Measurements from ENCODE around the gene HSD17B1.

HSD17B1 gene

DNA sequence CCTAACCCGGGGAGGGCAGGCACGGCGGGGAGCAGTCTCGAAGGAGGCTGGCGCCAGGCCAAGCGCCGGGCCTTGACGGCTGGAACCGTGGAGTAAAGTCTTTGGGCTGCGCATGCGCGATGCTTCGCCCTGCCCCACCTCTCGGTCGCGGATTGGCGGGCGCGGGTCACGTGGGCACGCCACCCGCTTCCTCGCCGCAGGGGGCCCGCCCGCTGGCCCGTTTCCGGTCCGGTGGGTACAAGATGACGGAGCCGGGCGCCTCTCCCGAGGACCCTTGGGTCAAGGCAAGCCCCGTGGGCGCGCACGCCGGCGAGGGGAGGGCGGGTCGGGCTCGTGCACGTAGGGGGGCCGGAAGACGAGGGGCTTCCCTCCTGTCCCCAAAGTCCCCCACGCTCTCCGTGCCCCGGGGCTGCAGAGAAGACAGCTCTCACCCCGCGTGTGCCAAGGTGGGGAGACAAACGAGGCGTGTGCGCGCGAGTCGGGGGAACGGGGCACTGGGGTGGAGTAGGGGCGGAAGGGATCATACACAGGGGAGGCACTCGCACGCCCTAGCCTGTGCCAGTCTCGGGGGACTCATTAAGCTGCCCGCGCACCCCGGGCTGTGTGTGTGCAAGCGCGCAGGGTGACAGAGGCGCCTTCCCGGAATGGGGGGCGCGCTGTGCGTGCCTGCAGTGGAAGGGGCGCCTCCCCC, 14.3 kb downstream of the HSD17B1 start, which contains the start of gene MLX:
Gene MLX (plus strand): TSS at position 218 of the 691 bp plus-strand sequence. CDS start 25 bp downstream, at position 243.
- peak; percentile 81 to 83 for DNase-seq (ENCODE audit: low read depth in 2 of 2)

DNA sequence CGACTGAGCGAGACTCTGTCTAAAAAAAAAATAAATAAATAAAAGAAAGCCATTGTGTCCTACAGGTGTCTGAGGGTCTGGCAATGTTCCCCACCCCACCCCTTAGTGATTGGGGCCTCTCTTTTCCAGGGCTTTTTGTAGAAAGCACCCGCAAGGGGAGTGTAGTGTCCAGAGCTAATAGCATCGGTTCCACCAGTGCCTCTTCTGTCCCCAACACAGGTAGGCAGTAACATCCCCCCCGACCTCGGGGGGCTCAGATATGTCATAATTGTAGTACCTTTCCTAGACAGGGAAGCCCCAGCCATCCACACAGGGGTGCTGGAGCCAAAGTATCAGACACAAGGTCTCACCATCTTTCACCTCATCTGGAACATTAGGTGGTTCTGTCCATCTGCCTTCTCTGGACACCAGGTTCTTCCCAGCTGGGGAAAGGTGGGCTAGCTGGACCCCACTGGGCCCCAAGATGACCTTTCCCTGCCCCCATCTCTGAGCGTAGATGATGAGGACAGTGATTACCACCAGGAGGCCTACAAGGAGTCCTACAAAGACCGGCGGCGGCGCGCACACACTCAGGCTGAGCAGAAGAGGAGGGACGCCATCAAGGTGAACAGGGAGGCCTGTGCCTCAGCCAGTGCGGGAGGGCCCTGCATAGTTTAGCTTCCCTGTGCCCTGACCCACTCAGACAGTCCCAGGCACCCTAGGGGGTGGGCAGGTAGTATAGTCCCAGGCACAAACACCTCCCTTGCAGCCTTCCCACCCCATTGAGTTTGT, 15.8 kb downstream of the HSD17B1 start:
- DNase-seq (ENCODE audit: low read depth in 2 of 2): no peak

DNA sequence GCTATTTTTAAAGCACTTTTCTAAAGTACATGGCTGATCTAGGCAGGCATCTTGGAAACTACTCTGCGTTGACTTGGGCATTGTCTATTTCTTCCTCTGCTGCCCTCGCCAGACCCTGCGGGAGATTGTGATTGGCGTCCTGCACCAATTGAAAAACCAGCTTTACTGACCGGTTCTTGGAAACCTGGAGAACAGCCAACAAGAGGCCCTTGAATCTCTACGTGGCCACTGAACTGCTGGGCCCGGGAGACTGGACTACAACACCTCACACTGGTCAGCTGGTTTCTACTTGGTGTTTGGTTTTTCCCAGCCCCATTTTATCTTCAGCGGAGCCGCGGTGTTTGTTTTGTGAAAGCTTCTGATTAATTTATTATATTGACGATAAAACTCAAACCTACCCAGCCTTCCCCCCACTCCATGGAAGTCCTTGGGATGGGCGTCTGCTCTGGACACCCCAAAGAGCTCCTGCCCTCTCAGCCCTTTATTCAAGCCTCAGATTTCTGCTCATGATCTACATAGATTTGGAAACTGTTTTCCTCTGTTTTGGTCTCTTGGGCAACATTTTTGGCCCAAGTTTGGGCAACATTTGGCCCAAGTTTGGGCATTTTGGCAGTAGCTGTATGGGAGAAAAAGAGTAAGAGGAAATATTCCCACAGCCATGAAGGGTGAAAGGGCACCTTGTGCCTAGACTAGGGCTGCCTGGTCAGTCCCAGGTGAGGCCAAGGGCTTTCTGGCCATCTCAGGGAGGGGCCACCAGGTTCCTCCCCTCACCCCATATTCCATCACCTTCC, 18.9 kb downstream of the HSD17B1 start:
- DNase-seq (ENCODE audit: low read depth in 2 of 2): no peak

DNA sequence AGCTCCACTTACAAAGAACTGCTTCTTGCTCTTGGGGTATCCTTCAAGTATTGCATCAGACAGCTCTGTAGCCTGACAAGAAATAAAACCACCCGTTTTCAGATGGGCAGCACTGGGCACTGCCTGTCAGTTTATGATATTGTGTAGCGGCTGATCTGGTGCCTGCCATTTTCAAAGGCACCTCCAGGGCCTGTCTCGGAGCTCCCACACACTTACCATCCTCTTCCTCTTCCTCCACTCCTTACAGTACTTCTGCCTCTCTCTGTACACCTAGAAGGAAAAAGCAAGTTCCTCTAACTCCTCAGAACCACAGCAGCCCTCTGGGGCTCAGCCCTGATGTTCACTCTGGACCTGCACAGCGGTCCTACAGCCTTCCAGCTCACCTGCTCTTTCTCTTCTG, 20.4 kb downstream of the HSD17B1 start:
- DNase-seq (ENCODE audit: low read depth in 2 of 2): no peak

DNA sequence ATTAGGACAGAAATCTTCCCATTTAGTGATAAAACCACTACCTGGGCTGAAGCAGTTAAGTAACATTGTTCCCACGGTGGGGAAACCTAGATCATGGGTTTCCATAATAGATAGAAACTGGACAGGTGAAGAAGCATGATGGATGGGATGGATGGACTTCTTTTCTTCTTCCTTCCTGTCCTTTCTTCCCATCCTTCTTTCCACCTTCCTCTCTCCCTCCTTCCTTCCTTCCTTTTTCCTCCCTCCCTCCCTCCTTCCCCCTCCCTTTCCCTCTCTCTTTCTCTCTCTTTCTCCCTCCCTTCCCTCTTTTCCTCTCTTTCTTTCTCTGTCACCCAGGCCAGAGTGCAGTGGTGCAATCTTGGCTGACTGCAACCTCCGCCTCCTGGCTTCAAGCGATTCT, 21.7 kb downstream of the HSD17B1 start:
- DNase-seq (ENCODE audit: low read depth in 2 of 2): no peak

DNA sequence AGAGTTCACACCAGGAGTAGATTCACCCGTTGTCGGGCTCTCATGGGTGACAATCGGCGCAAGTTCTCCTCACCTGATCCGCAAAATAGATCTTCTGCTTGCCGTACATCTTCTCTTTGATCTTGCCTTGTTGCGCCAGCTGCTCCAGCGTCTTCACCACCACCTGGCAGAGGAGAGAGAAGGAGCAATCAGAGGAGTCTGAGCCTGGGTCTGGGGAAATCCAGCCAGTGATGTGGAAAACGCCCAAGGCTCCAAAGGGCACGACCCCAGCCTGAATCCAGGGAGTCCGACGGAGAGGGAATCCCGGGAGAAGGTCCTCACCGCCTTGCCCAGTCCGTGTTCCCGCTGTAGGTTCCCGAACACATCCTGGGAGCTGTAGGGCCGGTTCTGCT, 24.4 kb downstream of the HSD17B1 start:
- no peak for DNase-seq (ENCODE audit: low read depth in 2 of 2)

DNA sequence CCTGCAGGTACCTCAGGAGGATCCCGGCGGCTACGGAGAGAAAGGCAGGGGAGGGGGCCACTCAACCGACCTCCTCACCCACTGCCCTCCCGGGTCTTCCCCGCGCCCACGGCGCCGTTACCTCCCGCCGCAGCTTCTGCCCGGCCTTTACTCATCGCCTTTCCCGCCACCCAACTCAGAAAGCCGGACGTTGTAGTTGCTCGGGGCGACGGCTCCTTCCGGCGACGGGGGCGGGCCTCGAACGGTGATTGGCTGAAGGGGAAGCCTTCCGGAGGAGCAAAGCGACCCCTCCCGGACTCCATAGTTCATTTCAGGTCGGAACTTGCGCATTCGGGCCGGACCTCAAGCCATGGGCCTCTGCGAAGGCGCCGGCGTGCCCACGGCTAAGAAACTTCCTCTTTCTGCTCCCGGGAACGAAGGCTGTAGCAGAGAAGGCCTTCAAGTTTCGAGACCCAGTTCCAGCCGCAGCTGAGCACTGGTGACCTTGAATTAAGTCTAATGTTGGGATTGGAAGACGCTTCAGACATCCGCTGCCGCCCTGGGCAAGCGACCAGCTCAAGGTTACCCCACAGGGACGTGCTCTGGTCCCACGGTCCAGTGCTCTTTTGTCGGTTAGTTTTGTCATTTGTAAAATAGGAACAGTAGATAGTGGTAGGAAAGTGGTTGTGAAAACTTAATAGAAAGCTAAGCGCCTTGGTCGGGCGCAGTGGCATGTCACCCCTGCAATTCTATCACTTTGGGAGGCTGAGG, 25.0 kb downstream of the HSD17B1 start, which contains the start of gene PSMC3IP:
Gene PSMC3IP (minus strand): TSS at position 198 of the 750 bp plus-strand sequence. CDS start 43 bp downstream, at position 155.
- DNase-seq (ENCODE audit: low read depth in 2 of 2): peak; percentile 72 to 83

DNA sequence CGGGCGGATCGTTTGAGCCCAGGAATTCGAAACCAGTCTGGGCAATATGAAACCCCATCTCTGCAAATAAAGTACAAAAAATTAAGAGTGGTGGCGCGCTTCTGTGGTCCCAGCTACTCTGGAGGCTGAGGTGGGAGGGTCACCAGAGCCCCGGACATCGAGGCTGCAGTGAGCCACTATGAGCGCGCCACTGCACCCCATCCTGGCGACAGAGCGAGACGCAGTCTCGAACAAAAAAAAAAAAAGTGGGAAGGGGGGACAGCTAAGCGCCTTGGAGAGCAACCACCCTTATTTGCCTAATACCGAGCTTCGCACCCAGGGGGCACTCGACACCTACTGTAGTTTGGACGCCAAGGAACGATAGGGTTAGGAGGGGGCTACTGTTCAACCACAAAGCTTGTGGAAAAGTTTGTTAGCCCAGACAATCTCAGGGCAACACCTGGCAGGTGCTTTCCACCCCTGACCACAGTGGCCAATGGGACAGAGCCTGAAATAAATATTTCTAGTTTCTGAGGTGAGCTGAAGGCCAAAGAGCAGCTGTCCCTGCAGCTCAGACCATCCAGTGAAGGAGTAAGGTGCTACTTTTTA, 25.7 kb downstream of the HSD17B1 start:
- DNase-seq (ENCODE audit: low read depth in 2 of 2): peak in 1 of 2 donors; percentile 56

DNA sequence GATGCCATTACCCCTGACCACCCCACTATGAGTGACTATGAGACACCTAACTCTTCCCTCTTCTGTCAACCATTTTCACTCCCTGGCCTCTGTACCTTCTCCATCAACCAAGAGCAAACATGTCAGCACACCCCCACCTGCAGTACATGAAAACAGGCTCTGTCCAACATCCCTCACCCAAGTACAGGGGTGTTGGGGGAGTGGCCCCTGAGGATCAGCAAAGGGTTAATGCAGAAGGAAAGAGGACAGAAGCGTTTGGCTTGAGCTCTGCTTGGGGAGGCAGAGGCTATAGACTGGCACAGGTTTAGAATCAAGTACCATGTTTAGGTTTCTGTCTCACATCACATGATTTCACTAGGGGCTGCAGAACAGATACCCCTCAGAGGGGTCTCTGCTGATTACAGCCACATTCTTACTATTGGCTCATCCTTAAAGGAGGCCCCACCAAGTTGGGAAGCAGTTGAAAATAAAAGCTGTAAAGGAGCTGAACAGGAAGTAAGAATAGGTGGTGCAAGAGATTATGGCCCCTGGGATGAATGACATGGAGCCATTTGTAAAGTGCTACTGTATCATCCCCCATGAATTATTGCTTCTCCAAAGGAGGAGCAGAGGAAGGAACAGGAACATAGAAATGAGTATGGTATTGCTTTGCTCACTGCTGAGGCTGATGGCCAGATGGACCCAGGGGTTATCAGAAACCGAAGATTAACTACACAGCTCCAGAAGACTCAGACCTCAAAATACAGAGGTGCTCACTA, 27.2 kb downstream of the HSD17B1 start:
- no peak for DNase-seq (ENCODE audit: low read depth in 2 of 2)

DNA sequence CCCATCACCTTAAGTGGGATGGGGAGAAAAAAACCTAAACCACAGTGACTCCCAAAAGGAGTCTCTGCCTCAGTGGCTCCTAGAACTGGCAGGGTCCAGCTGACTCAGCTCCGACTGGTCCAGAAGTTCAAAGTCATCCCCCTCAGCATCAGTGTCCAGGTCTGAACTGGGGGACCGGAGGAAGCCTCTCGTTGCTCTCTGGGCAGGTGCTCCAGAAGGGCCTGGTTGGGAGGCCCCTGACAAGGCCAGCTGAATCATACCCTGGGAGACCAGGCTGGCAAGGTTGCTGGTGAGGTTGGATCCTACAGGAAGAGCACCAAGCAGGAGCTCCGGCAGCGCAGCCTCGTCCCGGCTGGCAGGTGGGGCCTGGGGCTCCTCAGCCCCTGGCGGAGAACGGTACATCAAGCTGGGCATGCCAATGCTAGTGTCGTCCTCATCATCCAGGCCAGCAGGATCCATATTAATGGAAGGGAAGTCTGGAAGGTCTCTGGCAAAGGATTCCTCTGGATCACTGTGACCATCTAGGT, 29.1 kb downstream of the HSD17B1 start:
- no peak for DNase-seq (ENCODE audit: low read depth in 2 of 2)

DNA sequence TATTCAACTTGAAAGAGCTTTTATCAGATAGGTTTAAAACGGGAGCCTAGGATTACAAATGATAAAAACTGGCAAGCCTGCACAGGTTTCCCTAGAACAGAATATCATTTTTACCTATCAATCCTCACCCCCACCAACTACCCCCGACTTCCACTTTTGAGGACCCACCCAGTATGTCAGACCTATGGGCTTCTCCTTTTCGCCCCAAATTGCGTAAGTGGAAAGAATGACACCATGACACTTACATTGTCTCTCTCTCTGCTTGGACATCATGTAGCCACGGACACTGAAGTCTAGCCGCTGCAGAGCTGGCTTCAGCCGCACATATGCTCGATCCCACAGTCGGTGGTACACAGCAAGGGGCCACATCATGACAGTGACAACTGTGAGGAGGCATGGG, 32.2 kb downstream of the HSD17B1 start:
- DNase-seq (ENCODE audit: low read depth in 2 of 2): no peak

DNA sequence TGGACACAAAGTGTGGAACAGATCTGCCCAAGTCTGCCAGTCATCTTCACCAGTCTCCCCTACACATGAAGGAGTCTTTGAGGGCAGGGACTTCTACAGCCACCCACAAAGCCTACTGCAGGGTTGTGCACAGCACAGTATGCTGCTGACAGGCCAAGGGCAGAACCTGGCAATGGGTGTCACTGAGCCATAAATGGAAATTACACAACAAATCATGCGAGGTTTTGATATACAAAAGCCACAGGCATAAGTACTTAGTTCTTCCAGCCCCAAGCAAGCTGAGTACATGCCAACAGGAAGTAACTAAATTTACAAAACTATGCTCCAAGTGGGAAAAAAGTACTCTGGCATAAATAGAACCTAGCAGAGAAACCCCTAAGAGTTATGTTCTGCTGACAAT, 32.6 kb downstream of the HSD17B1 start:
- DNase-seq (ENCODE audit: low read depth in 2 of 2): no peak

DNA sequence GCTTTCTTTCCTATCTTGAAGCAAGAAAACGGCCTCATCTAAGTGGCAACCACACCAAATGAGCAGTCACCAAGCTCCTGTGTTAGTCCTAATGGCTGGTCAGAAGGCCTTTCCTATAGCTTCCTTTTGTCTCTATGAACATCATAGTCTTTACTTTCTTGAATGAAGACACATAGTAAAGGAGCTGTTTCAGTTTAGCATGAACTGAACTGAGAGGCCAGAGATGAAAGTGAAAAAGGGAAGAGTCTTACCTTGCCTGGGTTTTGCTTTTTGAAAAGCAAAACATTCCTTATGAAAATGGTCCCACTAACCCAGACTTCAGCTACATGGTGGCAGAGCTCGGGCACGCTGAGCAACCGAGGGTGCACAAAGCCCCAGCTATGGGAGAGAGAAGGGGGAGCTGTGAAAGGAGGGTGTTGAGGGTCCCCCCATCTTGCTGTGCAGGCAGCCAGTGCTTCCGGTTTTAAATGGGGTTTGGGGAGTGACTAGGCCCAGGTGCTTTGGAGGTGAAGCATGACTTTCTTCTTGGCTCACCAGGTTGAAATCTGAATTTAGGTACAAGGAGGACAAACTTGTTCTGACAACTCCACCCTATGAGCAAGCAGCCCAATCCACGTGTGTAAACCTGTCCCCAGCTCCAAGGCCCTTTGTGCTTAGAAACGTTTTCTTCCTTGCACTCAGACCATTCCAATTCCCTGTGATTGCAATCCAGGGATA, 33.9 kb downstream of the HSD17B1 start:
- no peak for DNase-seq (ENCODE audit: low read depth in 2 of 2)

DNA sequence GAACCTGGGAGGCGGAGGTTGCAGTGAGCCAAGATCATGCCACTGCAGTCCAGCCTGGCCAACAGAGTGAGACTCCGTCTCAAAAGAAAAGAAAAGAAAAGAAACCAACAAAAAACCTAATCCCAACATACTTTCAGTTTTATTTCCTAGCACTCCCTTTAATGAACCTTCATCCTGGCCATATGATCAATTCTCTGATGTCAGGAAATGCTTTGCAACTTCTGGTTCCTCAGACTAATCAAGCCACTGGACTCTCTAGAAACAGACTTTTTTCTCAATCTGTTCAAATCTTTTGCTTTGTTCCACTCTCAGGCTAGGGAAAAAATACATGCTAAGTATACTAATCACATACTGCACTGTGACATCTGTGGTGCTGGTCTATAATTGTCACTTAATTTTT, 38.2 kb downstream of the HSD17B1 start:
- no peak for DNase-seq (ENCODE audit: low read depth in 2 of 2)

DNA sequence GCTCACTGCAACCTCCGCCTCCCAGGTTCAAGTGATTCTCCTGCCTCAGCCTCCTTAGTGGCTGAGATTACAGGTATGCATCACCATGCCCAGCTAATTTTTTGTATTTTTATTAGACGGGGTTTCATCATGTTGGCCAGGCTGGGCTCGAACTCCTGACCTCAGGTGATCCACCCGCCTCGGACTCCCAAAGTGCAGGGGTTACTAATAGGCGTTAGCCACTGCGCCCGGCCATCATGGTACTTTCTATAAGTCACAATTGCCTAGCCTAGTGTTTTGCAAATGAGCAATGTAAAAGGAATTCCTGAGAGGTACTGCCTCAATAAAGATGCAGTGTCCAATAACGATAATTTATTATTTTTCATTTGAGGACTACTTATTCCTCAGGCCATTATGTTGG, 38.7 kb downstream of the HSD17B1 start:
- no peak for DNase-seq (ENCODE audit: low read depth in 2 of 2)

DNA sequence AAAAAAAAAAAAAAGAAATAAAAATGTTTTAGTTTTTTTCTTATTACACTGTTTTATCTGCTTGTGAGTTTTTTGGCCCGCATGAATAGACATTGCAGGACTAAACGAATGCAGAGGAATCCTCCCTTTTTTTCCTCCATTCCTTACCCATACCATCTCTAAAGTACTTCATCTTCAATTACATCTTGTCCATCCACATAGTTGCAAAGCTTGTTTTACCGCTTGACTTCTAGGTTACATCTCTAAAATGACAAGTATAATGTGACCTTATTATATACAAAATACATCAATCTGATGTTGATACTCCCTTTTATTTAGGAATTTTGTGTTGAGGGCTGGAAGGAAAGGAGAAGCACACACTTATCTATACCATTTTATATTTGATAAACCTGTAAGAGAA, 43.7 kb downstream of the HSD17B1 start:
- no peak for DNase-seq (ENCODE audit: low read depth in 2 of 2)

DNA sequence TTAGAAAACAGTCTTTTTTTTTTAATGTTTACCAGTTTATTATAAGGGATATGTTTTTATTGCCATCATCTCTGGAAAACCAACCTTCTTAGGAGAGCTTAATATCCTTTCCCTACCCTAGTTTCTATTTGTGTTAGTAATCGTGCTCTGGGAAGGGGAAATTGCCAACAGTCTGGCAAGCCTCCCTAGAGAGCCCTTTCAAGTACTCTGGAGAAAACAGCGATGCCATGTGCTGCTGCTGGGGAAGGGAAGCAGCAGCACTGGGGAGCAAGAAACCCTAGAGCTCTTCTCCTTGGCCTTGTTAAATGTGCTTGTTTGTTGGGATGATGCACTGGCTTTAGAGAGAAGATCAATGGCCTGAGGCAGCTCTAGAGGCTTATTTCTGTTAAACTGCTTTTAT, 46.2 kb downstream of the HSD17B1 start:
- DNase-seq (ENCODE audit: low read depth in 2 of 2): no peak

DNA sequence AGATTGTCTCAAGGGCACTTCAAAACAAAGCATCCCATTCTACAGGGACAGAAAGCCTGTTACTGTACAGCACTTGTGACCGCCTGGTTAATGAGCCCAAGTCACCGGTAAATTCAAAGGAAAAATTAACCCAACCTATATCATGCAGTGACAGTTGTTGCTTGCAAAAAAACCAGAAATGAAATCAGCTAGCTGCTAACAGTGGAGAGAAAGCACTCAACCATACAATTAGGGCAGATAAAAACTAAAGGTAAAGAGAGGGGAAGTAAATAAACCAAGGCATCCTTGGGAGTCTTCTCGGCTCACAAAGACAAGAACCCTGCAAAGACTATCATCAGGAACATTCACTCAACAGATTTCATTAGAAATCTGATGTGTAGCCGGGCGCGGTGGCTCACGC, 50.6 kb downstream of the HSD17B1 start:
- DNase-seq (ENCODE audit: low read depth in 2 of 2): no peak

Measured in stimulated activated CD4-positive, alpha-beta T cell treated with anti-CD3 and anti-CD28 coated beads, Interleukin-1b, Interleukin-23, amount 100 ng/mL, for 1 hour (primary cell).